ENCODE results near the gene LCP1. TPM values are rescaled to one million over a fixed set of nuclear protein-coding genes. Genes with fewer than 3 reads are reported as not detected.

The LCP1 gene
- total RNA-seq, 1 experiment from 2014 or later: 0.63 TPM

Other genes with a start within 250 kb of the LCP1 start
- 6.8 and 11.7 TPM in 2 replicates for gene ZC3H13, start 129.4 kb downstream of the LCP1 start, total RNA-seq (2014; rRNA removed; shearing (Covaris generic); ENCODE audit: low replicate concordance)
- gene CPB2, start 77.1 kb downstream of the LCP1 start, total RNA-seq (2014; rRNA removed; shearing (Covaris generic); ENCODE audit: low replicate concordance): not detected in 2 replicates
- gene LRRC63, start 29.8 kb upstream of the LCP1 start, total RNA-seq (2014; rRNA removed; shearing (Covaris generic); ENCODE audit: low replicate concordance): 0.16 TPM in 1 of 2 replicates, not detected in the other
- not detected in 2 replicates for gene RUBCNL, start 205.1 kb upstream of the LCP1 start, total RNA-seq (2014; rRNA removed; shearing (Covaris generic); ENCODE audit: low replicate concordance)